TTC549 (cell line): ENCODE results near the gene EPHB3.
"Not testable (repeated sequence)": the region's sequence is repeated elsewhere in the genome, so short reads cannot be mapped to it uniquely, and the experiment has no call there.

ENCODE experiments used
- FAIRE-seq: peaks from 2 replicates; lab custom pipeline; 2012; peaks lifted over from hg19 to GRCh38; lab: Jason Lieb, UNC

EPHB3 gene

GRCh38 chr3:184600685-184601377 lies 39.2 kb downstream of the EPHB3 start:
- no peak for FAIRE-seq

- FAIRE-seq, result no peak
These were observed 40.2 kb downstream of the EPHB3 start for GRCh38 chr3:184601576-184602371.

GRCh38 chr3:184602372-184603150 lies 41.0 kb downstream of the EPHB3 start:
- FAIRE-seq, result no peak

GRCh38 chr3:184603151-184604030 lies 41.8 kb downstream of the EPHB3 start:
- no peak for FAIRE-seq

GRCh38 chr3:184604039-184604601 lies 42.5 kb downstream of the EPHB3 start:
- no peak for FAIRE-seq

- no peak for FAIRE-seq
These were observed 43.2 kb downstream of the EPHB3 start for GRCh38 chr3:184604615-184605290.

GRCh38 chr3:184608209-184608608 lies 46.6 kb downstream of the EPHB3 start:
- FAIRE-seq, result no peak

GRCh38 chr3:184609476-184610244 lies 48.1 kb downstream of the EPHB3 start:
- FAIRE-seq, result no peak

- no peak for FAIRE-seq
These were observed 48.8 kb downstream of the EPHB3 start for GRCh38 chr3:184610245-184610871.

GRCh38 chr3:184611607-184612281 lies 50.2 kb downstream of the EPHB3 start:
- no peak for FAIRE-seq

- no peak for FAIRE-seq
These were observed 53.8 kb downstream of the EPHB3 start for GRCh38 chr3:184615396-184615795.

- FAIRE-seq, result no peak
These were observed 54.9 kb downstream of the EPHB3 start for GRCh38 chr3:184616436-184616835.

GRCh38 chr3:184617306-184617705 lies 55.7 kb downstream of the EPHB3 start:
- FAIRE-seq, result not testable (repeated sequence)

- no peak for FAIRE-seq
These were observed 57.2 kb downstream of the EPHB3 start for GRCh38 chr3:184618811-184619210.

GRCh38 chr3:184619369-184619768 lies 57.8 kb downstream of the EPHB3 start:
- no peak for FAIRE-seq

- no peak for FAIRE-seq
These were observed 58.3 kb downstream of the EPHB3 start for GRCh38 chr3:184619787-184620430.

GRCh38 chr3:184620475-184621119 lies 59.0 kb downstream of the EPHB3 start:
- FAIRE-seq, result no peak

GRCh38 chr3:184622156-184622555 lies 60.6 kb downstream of the EPHB3 start:
- not testable (repeated sequence) for FAIRE-seq
